ENCODE results near the gene GOLGA8O. TPM values are rescaled to one million over a fixed set of nuclear protein-coding genes. Genes with fewer than 3 reads are reported as not detected.

The GOLGA8O gene
- 1.5 TPM for total RNA-seq

GRCh38 chr15:32455534-32455933 is at the start of gene GOLGA8O:
Gene GOLGA8O (minus strand): TSS chr15:32455634. CDS start chr15:32455536, 98 bp downstream.

GRCh38 chr15:32403192-32403591 is 52.2 kb downstream of the GOLGA8O start, which contains the start of gene GOLGA8K:
Gene GOLGA8K (minus strand): TSS chr15:32403292. CDS start chr15:32403194, 98 bp downstream.

Other genes starting within 250 kb of the GOLGA8O start
- gene GOLGA8K, start 52.3 kb downstream of the GOLGA8O start, total RNA-seq = 0.60 TPM
- 16.3 TPM for gene GOLGA8N, start 137.8 kb upstream of the GOLGA8O start, total RNA-seq
- 15.8 TPM for gene ARHGAP11A, start 159.9 kb upstream of the GOLGA8O start, total RNA-seq
- 42.4 TPM for gene SCG5, start 186.1 kb upstream of the GOLGA8O start, total RNA-seq

Data from camera-type eye (tissue), 1 donor.